A673 (cell line): Measurements from ENCODE around the gene BPI. TPM values are rescaled to one million over a fixed set of nuclear protein-coding genes. Genes with fewer than 3 reads are reported as not detected.
A peak's percentile ranks its signal among the peaks of the same experiment; 100 is the strongest.

ENCODE experiments used
- BruUV-seq: library from RNA; stranded (reverse); fragments of 400-500 nt; replicated peaks from 2 replicates; lab custom pipeline; 2021; lab: Mats Ljungman, UMichigan
- CTCF ChIA-PET: fragments of 300-600 bp; sonication (Branson Sonifier 250); formaldehyde crosslinking; loops from one replicate; lab custom pipeline; 2022; ENCODE audit warnings: antibody characterized with exemption; lab: Charles Lee
- POLR2A ChIA-PET: fragments of 300-600 bp; sonication (Branson Sonifier 250); formaldehyde crosslinking; loops from one replicate; lab custom pipeline; 2022; ENCODE audit warnings: antibody characterized with exemption; ENCODE audit not compliant: low non-redundant PET; lab: Charles Lee
- DNase-seq: peaks from one replicate; pipeline ENCODE4 v3.0.0-alpha.2; 2015; ENCODE audit warnings: low spot score
- H3K27ac ChIP-seq: fragments of 200-600 bp; sonication (generic); 2 replicates; pipeline ENCODE4 v1.5.1; 2016; ENCODE audit warnings: mixed run types, low read depth, mild to moderate bottlenecking, mixed read lengths, antibody characterized with exemption, low read length; ENCODE audit not compliant: poor library complexity, severe bottlenecking
- H3K27me3 ChIP-seq: fragments of 200-600 bp; sonication (generic); replicated peaks from 2 replicates; pipeline ENCODE4 v1.6.1; 2017; ENCODE audit warnings: mixed run types, low read depth, mild to moderate bottlenecking, mixed read lengths, antibody characterized with exemption, low read length; ENCODE audit not compliant: insufficient read depth, poor library complexity
- H3K36me3 ChIP-seq: fragments of 200-600 bp; sonication (generic); 2 replicates; pipeline ENCODE4 v1.6.1; 2016; ENCODE audit warnings: mixed run types, mild to moderate bottlenecking, mixed read lengths, antibody characterized with exemption, low read length; ENCODE audit not compliant: insufficient read depth, poor library complexity, severe bottlenecking
- H3K4me1 ChIP-seq: fragments of 200-600 bp; sonication (generic); 2 replicates; pipeline ENCODE4 v1.6.1; 2017; ENCODE audit warnings: mixed run types, mild to moderate bottlenecking, mixed read lengths, antibody characterized with exemption, low read length; ENCODE audit not compliant: insufficient read depth, poor library complexity, severe bottlenecking
- H3K4me3 ChIP-seq: fragments of 200-600 bp; sonication (generic); 2 replicates; pipeline ENCODE4 v1.5.1; 2016; ENCODE audit warnings: low read depth, mixed run types, mild to moderate bottlenecking, mixed read lengths, low read length; ENCODE audit not compliant: poor library complexity, severe bottlenecking
- H3K9me3 ChIP-seq: fragments of 200-600 bp; sonication (generic); 2 replicates; pipeline ENCODE4 v1.6.1; 2016; ENCODE audit warnings: mixed run types, low read depth, mild to moderate bottlenecking, mixed read lengths, antibody characterized with exemption, low read length; ENCODE audit not compliant: poor library complexity, severe bottlenecking
- CTCF ChIP-seq: fragments of 300-800, 200-600 bp; sonication (generic); conservative IDR thresholded peaks from 2 replicates; pipeline ENCODE4 v1.5.1; 2017; ENCODE audit warnings: low read depth, mild to moderate bottlenecking, antibody characterized with exemption, low read length, moderate library complexity, mixed read lengths
- EZH2 ChIP-seq: fragments of 200-600 bp; sonication (generic); IDR thresholded peaks from 2 replicates; pipeline ENCODE4 v1.6.1; 2017; ENCODE audit warnings: borderline replicate concordance, low read depth, mild to moderate bottlenecking, mixed read lengths, antibody characterized with exemption, low read length; ENCODE audit not compliant: poor library complexity, severe bottlenecking
- intact Hi-C: fragments of 100-400 bp; cut with micrococcal nuclease; formaldehyde crosslinking; loops from one replicate; pipeline ENCODE4 v1.10.0; 2022; ENCODE audit not compliant: unreplicated experiment
- total RNA-seq: library from RNA; stranded (reverse); gene quantifications from 2 replicates; pipeline ENCODE4 v1.2.3, GENCODE V29; 2021

BPI gene
- total RNA-seq, 1 experiment from 2014 or later = not detected

- no peak overlapping the region for H3K27ac ChIP-seq
- TF ChIP-seq EZH2 (no peak), CTCF (no peak)
Observed at GRCh38 chr20:38256966-38257365, 47.0 kb upstream of the BPI start.

GRCh38 chr20:38258545-38259215 lies 45.3 kb upstream of the BPI start:
- TF ChIP-seq EZH2 (no peak), CTCF (no peak)
- no peaks in the 10 kb centered on the region for H3K36me3 ChIP-seq
- H3K27me3 ChIP-seq = peaks cover 39% of the 10 kb centered on the region
- no peaks in the 10 kb centered on the region for H3K9me3 ChIP-seq
- POLR2A ChIA-PET = no interaction called here
- no peak overlapping the region for H3K27ac ChIP-seq
- DNase-seq = no peak
- CTCF ChIA-PET = no interaction called here
- intact Hi-C loops = no loop called here
- H3K4me1 ChIP-seq = no peaks in the 10 kb centered on the region
- BruUV-seq = no TSS peak
- H3K4me3 ChIP-seq = no peak overlapping the region

More at GRCh38 chr20:38256966-38257365, 47.0 kb upstream of the BPI start:
- intact Hi-C loops = no loop called here
- no peak for DNase-seq
- ChIA-PET POLR2A (no interaction called here), CTCF (no interaction called here)
- H3K36me3 ChIP-seq = no peaks in the 10 kb centered on the region
- no peaks in the 10 kb centered on the region for H3K4me1 ChIP-seq
- H3K27me3 ChIP-seq = peaks cover 27% of the 10 kb centered on the region
- BruUV-seq = no TSS peak
- H3K9me3 ChIP-seq = no peaks in the 10 kb centered on the region
- no peak overlapping the region for H3K4me3 ChIP-seq

- TF ChIP-seq CTCF (no peak), EZH2 (peak; percentile 58)
- intact Hi-C loops = no loop called here
- H3K4me3 ChIP-seq = no peak overlapping the region
- H3K9me3 ChIP-seq = no peaks in the 10 kb centered on the region
- no TSS peak for BruUV-seq
- ChIA-PET CTCF (no interaction called here), POLR2A (no interaction called here)
- DNase-seq = no peak
- H3K36me3 ChIP-seq = no peaks in the 10 kb centered on the region
- H3K27me3 ChIP-seq = peaks cover 42% of the 10 kb centered on the region
- no peak overlapping the region for H3K27ac ChIP-seq
- H3K4me1 ChIP-seq = no peaks in the 10 kb centered on the region
Observed at GRCh38 chr20:38260025-38260377, 44.0 kb upstream of the BPI start.
